NCI-H1048 (cell line): Measurements from ENCODE around the gene ESPN.

Experiments used
- DNase-seq: peaks from one replicate; lab custom pipeline; 2025; lab: John Stamatoyannopoulos, UW

ESPN gene

DNA sequence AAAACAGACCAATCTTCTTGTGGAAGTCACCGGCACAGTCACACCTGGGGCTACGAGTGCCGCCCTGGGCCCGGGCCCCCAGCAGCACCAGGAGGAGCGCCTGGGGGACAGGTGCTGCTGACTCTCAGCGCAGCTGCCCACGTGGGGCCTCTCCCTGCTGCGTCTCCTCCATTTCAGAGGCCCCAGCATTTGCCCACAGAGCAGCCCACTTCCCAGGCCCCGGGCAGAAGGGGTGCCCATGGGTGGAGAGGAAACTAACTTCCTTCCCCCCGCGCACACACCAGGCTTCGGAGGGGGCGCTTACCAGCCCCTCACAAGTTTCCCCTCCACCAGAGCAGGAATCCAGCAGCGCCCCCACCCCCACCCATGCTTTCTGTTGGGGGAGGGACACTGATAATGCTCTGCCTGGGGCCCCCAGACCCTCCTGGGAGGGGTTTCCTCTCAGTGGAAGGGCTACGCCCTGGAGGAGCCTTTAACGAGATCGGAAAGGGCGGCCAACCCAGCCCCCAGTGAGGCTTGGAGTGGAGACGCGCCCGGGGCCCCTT, 41.0 kb downstream of the ESPN start:
- no peak for DNase-seq

DNA sequence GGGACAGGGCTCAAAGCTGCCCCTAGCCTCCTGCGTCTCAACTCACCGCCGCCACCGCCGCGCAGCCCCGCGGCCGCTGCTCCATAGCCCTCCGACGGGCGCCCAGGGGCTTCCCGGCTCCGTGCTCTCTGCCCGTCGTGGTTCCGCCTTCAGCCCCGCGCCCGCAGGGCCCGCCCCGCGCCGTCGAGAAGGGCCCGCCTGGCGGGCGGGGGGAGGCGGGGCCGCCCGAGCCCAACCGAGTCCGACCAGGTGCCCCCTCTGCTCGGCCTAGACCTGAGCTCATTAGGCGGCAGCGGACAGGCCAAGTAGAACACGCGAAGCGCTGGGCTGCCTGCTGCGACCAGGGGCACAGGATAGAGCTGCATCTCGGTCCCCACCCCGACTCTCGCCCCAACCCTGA, 41.4 kb downstream of the ESPN start, which contains the start of gene TNFRSF25:
TNFRSF25 (minus strand) TSS at position 151 of the 400 bp plus-strand sequence; CDS start at position 85, 66 bp downstream.
- no peak for DNase-seq

DNA sequence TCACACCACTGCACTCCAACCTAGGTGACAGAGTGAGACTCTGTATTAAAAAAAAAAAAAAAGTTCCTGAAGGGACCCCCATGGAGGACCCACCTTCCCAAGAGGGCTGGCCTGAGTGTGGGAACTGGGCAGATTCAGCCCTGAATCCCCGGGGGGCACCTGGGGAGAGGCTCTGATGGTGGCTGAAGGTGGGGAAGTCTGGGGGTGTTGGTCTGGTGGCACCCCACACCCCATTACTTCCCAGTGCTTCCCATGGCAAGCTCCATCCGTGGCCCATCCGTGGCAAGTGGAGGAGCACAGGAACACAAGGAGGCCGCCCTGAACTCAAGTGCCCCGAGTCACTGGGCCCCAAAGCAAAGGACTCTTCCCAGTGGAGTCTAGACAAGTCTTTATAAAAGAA, 42.2 kb downstream of the ESPN start:
- DNase-seq, result no peak

DNA sequence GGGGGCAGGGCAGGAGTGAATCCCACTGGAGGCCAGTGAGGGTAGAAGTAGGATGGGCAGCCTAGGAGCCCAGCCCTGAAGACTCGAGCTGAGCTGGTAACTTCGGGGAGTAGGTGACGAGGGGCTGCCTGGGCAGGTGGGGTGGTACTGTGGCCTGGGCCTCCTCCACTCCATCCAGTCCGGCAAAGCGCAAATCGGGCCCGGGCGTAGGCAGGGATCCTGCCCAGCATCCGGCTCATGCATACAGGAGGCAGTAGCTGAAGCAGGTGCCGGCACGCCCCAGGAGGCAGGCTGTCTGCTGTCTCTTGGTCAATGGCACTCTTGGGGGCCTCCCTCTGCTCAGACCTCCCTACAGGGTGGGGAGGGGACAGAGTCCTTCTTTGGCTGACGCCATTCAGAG, 42.6 kb downstream of the ESPN start:
- no peak for DNase-seq

DNA sequence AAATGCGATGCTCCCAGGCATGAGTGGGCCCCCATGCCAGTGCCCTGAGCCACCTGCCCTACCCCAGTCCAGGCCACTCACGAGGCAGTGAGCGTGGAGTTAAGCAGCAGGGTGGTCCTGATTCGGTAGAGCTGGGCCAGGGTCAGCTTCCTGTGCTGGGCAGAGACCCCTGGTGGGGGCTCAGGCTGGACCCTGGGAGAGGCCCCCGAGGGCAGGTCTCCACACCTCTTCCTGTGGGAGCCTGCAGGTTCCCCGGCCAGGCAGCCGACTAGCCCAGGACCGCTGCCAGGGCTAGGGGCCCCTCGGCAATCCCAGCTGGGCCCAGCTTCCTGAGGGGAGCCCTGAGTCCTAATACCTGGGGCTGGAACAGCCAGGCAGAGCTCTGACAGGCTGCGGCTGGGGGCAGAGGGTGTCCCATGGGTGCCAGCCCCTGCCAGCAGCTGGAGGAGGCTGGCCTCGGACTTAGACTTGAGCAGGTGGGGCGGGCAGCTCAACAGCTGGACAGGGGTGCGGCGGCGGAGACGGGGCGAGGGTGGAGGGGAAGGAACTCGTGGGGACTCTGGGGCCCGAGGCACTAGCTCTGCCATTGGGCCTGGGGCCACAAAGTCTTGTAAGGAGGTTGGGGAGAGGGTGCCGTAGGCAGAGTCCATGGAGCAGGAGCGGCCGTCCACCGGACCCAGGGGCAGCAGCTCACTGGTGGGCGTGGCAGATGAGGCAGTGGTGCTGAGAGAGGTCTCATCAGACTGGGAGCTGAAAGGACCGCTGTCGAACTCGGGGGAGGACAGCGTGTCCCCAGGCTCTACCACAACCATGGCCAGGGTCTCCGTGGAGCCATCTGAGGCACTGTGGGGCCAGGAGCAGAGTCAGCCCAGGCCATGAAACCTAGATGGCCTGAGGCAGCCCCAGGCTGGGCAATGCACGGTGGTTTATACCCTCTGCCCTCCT, 43.4 kb downstream of the ESPN start:
- no peak for DNase-seq

DNA sequence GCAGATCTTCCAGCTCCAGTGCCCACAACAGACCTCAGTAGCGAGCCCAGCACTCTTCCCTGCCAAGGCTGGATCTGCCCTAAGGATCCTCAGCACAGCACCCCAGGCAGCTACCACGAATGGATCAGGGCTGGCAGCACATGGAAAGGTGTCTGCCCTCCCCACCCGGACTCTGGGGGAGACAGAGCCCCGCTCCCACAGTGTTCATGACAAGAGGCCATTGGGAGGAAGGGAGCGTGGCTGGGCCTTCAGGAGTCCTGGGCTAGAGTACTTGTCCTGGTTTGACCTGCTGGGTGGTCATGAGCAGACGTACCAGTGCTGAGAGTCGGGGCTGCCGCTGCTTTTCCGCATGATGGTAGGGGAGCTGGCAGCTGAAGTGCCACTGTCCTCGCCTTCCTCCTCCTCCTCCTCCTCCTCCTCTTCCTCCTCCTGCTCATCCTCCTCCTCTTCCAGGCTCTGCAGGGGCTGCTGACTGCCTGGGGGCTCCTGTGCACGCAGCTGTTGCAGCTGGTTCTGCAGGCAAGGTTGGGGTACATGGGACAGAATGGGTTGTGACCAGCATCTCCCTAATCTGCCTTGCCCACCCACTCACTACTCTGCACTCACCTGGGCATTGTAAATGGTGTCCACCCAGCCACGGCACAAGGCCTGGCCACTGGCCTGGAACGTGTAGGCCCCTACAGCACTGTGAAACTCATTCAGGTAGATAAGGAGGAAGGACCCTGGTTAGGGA, 44.3 kb downstream of the ESPN start:
- DNase-seq, result no peak

DNA sequence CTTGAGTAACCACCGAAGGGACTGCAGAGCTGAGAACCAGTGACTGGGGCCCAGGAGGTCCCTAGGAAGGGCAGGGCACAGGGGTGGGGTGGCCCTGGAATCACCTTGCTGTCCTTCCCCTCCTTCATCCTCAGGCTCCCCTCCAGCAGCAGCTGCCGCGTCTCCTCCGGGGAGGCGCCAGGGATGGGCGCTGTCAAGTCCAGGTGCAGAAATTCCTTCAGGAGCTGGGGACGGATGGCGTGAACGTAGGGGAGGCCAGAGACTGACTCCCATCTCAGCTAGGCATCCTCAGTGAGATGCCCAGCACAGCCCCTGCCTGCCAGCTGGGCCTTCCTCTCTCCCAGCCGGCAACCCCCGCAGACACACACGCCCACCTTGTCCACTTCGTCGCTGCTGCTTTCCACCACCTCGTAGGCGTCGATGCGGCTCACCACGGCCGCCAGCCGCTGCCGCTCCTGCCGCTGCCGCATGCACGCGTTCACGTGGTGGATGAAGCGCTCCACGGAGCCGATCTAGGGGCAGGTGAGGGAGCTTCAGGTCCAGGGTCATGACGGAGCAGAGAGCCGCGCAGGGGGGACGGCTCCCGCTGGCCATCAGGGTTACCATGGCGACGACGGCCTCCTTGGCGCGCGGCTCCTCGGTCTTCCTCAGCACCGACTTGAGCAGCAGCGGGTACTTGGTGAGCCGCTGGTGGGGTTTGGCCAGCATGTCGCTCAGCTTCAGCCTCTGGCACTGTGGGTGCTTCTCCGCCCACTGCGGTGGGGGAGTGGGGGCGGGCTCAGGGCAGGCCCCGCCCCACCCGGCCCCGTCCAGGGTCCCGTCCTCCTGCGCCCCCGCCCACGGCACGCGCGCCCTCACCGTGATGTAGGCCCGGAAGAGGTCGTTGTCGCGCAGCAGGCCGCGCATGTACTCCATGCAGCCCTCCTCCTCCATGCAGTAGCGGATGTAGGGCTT, 45.8 kb downstream of the ESPN start:
- no peak for DNase-seq

DNA sequence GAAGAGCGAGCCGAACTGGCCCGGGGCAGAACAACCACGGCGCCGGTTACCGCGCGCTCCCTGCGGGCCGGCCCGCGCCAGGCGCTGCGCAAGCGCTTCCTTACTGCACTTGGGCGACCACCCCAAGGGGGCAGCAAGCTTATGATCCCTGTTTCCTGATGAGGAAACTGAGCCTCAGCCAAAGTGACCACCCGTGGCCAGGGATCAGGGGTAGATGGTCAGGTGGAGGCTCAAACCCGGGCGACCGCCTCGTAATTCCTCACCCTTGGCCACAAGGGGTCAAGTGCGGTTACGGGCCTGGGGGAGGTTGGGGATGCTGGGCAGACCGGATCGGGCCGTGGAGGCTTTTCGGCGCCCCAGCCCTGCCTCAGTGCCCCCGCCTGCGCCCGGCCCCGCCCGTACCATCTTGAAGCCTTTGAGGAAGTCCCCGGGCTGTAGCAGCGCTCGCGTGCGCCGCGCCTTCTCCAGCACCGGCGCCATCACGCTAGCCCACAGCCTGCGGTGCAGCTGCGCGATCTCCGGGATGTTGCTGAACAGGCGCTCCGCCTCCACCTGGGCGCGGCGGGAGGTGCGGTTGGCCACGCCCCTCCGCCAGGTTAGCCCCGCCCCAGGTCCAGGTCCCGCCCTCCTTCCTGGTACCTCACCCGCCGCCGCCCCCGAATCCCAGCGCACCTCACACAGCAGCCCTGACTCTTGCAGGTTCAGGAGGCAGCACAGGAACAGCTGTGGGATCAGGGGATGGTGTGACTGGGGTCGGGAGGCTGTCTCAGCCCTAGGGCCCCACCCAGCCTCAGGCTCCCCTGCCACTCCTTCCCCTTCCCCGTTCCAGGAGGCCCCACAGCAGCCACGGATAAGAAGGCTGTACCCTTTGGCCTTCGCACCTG, 46.8 kb downstream of the ESPN start:
- peak; percentile 38 for DNase-seq

DNA sequence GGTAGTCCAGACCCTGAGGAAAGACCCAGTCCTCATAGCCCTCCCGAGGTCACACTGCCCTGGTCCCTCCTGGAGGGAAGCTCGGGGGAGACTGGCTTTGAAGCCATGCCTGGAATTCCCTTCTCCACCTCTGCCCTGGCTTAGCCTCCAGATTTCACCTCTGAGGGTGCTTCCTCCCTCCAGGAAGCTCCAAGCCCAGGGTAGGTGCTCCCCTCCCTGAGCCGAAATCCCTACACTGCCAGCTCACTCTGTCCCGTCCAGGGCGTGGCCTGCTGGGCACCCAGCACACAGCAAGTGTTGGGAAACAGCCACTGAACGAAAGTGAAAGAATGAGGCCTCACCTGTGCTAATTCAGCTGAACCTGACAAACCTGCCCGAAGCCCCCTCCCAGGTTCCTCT, 47.4 kb downstream of the ESPN start:
- DNase-seq, result no peak

DNA sequence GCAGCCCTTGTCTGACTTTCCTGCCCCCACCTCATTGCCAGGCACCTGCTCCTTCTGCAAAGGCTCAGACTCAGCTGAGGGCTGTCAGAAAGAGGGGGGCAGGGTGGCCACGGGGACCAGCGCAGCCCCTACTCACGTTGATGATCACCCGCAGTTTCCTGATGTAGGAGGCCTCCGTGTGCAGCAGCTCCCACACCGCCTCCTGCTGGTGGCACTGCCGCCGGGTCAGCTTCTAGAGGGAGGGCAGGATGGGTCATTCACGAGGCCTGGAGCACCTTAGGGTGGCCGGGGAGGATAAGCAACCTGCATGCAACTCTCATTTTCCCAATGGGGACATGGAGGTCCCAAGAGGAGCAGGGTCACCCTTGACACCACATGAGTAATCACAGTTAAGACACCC, 47.8 kb downstream of the ESPN start:
- no peak for DNase-seq

DNA sequence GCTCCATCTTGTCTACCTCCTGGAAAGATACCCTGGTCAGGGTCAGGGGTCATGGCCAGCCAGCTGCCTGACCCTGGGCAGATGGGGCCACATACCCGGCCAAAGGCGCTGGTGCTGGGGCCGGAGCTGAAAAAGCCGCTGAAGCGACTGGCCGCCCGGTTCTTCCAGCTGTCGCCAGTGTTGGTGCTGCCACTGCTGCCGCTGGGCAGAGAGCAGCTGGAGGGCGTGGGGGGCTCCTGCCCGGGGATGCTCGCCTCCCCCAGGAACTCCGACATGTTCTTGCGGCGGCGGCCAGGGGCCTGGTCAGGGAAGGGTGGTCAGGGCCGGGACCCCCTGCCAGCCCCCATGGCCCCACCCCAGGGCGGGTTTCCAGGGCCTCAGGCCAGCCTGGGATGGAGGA, 48.6 kb downstream of the ESPN start:
- no peak for DNase-seq

DNA sequence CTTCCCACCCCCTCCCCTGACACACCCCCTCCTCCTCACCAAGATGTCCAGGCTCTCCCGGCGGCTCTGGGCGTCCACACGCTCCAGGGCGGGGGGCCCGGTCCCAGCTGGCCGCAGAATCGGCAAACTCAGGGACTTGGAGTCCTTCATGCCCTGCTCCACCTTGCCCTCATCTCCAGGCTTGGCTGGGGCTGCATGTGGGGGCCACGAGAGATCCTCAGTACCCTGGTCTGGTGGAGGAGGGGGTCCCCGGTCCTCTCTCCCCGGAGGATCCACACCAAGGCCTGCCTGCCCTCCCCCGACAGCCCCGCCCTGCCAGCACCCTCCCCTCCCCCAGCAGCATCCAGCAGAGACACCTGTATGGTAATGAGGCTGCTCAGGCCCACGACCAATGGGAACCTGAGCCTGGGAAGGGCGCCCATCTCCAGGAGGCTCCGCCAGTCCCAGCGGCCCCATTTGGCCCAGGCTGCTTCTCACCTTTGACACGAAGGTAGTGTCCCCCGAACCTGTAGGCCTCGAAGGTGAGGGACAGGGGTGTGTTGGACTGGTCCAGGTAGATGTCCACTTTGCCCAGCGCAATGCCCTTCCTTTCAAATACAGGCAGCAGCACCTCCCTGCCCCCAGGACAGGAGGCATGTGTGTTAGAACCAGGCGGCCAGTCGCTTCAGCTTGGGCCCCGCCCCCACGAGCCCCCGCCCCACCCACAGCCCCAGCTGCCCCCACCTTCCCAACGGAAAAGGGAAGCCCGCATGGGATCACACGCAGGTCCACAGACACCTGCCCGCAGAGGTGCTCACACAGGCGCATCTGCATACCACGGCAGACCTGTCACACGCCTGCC, 49.6 kb downstream of the ESPN start:
- DNase-seq, result no peak

DNA sequence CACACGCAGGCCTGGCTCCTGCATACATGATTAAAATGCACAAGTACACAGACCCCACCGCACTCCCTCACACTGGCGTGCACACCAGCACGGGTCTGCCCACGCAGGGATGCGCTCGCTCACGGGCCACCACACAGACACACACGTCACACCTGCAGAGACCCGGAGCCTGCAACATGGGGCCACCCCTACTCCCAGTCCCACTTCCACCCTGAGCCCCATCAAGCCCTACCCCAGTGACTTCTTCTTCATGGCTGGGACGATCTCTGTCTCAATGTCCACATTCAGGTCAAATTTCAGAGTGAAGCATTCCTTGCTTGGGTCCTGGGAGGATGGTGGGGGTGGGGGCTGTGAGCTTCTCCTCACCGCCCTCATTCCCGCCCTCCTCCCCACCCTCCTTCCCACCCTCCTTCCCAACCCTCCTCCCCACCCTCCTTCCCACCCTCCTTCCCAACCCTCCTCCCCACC, 50.3 kb downstream of the ESPN start:
- no peak for DNase-seq

DNA sequence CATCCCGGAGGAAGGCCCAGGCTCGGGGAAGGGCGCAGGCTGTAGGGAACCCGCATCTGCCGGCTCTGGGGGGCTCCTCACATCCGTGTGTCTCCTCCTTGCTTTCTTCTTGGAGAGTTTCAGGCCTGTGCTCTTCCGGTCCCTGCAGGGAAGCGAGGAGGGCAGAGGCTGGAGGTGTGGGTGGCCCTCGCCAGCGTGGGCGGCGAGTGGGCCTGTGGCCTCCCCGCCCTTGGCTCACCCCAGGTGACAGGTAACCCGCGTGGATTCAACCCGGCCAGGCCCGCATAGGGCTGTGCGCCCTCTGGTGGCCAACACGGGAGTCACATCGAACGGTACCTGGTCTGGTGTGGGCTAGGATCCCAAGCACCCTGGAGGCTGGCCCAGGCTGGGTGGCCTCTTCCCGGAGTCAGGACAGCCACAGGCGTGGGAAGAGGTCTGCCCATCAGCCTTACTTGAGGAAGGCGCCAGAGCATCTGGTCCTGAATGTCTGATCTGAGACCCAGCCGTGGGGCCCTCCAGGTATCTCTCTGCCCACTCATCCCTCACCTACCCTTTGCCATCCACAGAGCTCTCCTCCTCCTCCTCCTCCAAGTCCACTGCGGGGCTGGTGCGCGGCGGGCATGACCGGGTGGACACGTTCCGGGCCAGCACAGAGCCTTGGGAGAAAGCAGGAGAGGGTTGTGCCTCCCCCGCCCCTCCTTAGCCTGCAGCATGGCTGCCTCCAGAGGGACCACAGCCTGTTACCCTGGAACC, 51.0 kb downstream of the ESPN start:
- no peak for DNase-seq

DNA sequence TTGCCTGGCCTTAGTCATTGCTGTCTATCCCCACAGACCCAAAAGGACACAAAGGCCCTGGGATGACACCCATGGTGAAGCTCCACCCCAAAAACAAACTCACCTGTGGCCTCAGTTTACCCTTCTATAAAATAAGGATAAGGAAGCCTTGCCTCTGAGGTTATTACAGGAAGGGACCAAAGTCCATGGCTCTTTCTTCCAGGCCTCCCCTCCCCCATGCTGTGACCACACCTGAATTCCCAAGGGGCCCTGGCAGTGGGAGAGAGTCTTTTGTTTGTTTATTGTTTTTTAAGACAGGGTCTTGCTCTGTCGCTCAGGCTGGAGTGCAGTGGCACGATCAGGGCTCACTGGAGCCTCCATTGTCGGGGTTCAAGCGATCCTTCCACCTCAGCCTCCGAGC, 51.9 kb downstream of the ESPN start:
- DNase-seq, result no peak

DNA sequence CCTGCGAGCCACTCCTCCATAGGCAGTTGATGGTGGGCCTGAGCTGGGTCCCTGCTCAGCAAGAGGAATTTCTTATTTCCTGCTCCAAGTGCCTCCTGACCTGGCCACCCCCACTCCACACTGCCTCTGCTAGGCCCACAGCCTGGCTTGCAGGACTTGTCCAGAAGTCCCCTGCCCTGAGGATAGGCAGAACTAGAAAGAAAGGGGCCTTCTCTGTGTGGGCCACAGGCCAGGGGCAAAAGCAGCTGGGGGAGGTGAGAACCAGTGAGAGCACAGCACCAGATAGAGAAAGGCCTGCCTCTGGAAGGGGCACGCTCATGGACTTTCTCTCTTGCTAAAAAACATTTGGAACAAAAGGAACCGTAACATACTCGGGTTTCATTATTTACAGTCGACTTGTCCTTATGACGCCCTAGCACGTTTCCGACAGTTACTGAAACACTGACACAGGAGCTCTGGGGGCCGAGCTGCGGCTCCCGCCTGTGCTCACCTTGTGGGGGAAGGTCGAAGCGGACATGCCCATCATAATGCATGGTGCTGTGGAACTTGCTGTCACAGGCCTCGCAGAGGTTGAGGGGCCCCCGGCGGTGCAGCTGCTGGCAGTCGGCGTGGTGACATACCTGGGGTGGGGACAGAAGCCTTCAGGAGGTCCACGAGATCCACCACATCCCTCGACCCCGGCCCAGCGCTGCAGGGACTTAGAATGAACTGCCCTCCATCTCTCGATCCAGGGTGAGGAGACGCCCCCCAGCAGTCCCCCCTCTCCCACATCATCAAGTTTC, 52.7 kb downstream of the ESPN start:
- no peak for DNase-seq

DNA sequence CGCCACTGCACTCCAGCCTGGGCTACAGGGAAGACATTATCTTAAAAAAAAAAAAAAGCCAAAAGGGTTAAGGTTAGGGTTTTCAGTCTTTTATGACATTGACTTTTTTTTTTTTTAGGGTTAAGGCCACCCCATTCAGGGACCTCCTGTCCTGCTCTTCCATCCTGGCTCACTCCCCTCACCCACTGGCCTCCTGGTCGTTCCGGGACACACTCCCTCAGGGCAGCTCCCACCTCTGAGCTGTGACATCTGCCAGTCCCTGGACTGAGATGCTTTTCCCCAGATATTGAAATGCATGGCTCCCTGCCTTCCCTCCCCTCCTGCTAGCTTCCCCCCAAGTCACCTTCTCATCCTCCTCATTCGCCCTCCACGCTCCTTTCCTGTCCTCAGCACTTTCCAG, 57.2 kb downstream of the ESPN start:
- DNase-seq, result no peak
